GM13977 (cell line): ENCODE results near the gene GARIN6.
A peak's percentile ranks its signal among the peaks of the same experiment; 100 is the strongest.

Experiments
- DNase-seq: peaks from one replicate; pipeline ENCODE4 v3.0.0; 2012; ENCODE audit warnings: low spot score
- in situ Hi-C: fragments of 300-500 bp; cut with MboI; formaldehyde crosslinking; loops from one replicate; pipeline ENCODE4 v1.12.0; 2022; ENCODE audit warnings: low sequenced_read_pairs, low pct_unique_long_range_greater_than_20kb, mixed read lengths, inconsistent platforms; ENCODE audit not compliant: unreplicated experiment
- TF ChIP-seq, protein P1 (sequence below): IDR thresholded peaks from 2 replicates; pipeline ENCODE4 v1.5.1; 2012; ENCODE audit warnings: mild to moderate bottlenecking, control low read depth; ENCODE audit not compliant: insufficient read depth; ENCODE audit errors: extremely low read depth, missing control alignments

Gene GARIN6

DNA sequence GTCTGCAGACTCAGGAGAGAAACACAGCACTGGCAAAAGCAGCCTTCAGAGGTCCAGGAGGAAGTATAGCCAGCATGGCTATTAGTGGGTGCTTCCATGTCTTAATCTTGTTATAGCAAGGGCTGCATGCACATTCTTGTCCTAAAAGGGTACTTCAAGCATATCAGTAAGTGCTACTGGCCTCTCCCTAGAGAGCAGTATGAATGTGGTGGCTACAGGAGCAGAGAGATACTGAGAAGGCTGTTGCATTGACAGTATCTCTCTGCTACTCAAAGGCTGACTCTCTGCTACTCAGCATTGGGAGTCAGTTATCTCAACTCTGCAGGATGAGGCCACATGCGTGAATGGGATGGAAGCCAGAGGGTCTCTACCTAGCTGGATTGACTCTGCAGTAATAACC lies 2.0 kb downstream of the GARIN6 start:
- no peak for DNase-seq
- in situ Hi-C loops, result no loop called here
- TF ChIP-seq, protein P1, sequence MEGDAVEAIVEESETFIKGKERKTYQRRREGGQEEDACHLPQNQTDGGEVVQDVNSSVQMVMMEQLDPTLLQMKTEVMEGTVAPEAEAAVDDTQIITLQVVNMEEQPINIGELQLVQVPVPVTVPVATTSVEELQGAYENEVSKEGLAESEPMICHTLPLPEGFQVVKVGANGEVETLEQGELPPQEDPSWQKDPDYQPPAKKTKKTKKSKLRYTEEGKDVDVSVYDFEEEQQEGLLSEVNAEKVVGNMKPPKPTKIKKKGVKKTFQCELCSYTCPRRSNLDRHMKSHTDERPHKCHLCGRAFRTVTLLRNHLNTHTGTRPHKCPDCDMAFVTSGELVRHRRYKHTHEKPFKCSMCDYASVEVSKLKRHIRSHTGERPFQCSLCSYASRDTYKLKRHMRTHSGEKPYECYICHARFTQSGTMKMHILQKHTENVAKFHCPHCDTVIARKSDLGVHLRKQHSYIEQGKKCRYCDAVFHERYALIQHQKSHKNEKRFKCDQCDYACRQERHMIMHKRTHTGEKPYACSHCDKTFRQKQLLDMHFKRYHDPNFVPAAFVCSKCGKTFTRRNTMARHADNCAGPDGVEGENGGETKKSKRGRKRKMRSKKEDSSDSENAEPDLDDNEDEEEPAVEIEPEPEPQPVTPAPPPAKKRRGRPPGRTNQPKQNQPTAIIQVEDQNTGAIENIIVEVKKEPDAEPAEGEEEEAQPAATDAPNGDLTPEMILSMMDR, result no peak

DNA sequence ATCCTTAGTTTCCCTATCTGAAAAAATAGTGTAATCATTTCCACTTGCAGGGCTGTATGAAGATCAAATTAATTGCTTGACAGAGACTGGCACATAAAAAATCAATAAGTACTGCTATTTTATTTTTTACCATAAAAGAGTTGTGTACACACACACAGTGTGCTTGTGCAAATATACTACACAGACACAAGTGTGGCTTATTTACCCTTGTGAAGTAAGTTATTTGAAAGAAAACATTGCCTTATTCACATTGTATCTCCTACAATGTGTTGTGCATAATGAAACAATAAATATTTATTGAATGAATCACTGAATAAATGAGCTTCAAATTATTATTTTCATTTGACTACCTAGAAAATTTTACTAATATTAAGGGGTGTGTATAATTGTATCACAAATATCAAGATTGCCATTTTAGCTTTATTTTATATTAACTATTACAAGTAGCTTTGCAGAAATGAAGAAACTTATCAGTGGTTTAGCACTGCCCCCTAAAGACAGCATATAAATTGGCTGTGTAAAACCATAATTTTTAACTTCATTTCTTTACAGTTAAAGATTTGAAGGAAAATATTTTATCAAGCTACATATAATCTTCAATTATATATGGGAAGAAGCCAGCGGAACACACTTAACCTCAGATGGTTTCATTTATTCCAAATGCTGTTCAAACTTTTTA lies 11.3 kb downstream of the GARIN6 start:
- DNase-seq, result no peak
- TF ChIP-seq, protein P1, result peak; percentile 43
- in situ Hi-C loops, result no loop called here

DNA sequence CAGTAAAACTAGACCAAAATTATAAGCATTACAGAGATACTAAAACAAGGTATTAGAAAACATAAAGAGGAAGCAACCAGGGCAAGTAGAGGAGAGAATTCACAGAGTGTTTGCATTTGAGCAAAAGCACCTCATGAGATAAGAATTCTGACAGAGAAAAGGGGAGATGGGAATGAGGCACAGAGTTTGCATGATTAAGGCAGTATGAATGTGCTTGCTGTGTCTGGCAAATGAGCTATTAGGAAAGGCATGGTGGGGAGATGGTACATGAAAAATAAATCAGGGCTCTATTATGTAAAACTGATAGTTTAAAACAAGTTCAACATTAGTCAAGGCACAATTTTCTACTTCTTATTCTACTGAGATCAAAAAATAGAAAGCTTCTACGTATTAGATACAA lies 23.1 kb downstream of the GARIN6 start:
- TF ChIP-seq, protein P1, result no peak
- in situ Hi-C loops, result no loop called here

DNA sequence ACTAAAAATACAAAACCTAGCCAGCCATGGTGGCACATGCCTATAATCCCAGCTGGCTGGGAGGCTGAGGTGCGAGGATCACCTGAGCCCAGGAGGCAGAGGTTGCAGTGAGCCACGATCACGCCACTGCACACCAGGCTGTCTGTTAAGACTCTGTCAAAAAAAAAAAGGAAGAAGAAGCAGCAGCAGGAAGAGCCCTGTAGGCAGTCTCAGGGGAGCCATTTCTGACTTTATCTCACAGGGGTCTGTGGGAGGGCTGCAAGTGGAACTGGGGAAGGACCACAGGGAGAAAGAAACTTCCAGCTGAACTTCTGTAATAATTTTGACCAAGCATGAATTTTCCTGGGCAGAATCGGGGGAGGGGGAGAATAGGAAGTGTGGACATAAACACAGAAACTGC lies 32.7 kb downstream of the GARIN6 start:
- TF ChIP-seq, protein P1, result no peak
- in situ Hi-C loops, result no loop called here
- no peak for DNase-seq

More for the DNA sequence above, 23.1 kb downstream of the GARIN6 start:
- DNase-seq, result no peak

GRCh38 chr12:99686142-99686541 lies 38.6 kb downstream of the GARIN6 start:
- DNase-seq, result no peak
- in situ Hi-C loops, result no loop called here
- TF ChIP-seq, protein P1, result no peak

GRCh38 chr12:99695050-99695449 lies 47.5 kb downstream of the GARIN6 start:
- TF ChIP-seq, protein P1, result no peak
- in situ Hi-C loops, result no loop called here
- no peak for DNase-seq
